Activated gamma-delta T cell treated with anti-CD3 and anti-CD28 coated beads, Interleukin-2, amount 50 U/mL, for 16 hours (primary cell): ENCODE results near the gene UBE2L3.
"Not testable (repeated sequence)": the region's sequence is repeated elsewhere in the genome, so short reads cannot be mapped to it uniquely, and the experiment has no call there.

ENCODE experiments used
- DNase-seq: peaks from one replicate; pipeline ENCODE4 v3.0.0-alpha.2; 2020; ENCODE audit warnings: low read depth

The UBE2L3 gene

DNA sequence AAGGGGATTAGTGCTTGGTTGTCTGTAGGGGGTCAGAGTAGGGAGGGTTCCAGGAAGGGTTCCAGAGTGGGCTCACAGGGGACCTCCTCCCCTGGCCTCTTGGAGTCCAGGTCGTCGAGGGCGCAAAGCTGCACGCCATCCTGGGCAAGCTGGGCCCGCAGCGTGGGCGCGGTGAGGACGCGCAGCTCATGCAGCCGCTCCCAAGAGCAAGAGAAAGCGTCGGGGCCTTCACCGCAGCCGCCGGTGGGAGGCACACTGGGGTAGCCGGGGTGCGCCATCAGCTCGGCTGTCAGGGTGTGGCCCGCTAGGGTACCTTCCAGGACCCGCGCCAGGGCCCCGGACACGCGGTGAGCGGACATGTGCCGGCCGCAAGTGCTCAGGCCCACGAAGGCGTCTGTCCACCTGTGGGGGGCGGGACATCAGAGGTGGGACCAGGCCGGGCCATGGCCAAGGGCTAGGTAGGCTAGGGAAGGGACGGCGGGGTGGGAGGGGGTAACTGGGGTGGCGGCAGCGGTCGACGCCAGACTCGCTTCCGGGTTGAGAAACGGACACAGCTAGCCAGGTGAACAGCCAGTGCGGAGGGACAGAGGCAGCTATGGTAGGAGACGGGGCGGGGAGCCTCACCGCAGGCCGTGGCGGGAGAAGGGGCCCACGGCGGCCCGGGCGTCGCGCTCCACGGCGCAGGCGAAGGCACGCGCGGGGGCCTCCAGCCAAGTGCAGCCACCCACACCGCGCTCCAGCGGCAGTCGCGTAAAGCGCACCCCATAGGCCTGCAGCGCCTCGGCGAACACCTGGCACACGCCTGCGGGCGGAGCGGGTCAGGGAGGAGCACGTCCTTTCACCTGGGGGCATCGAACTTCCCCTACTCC, 61.1 kb downstream of the UBE2L3 start:
- DNase-seq, result no peak

DNA sequence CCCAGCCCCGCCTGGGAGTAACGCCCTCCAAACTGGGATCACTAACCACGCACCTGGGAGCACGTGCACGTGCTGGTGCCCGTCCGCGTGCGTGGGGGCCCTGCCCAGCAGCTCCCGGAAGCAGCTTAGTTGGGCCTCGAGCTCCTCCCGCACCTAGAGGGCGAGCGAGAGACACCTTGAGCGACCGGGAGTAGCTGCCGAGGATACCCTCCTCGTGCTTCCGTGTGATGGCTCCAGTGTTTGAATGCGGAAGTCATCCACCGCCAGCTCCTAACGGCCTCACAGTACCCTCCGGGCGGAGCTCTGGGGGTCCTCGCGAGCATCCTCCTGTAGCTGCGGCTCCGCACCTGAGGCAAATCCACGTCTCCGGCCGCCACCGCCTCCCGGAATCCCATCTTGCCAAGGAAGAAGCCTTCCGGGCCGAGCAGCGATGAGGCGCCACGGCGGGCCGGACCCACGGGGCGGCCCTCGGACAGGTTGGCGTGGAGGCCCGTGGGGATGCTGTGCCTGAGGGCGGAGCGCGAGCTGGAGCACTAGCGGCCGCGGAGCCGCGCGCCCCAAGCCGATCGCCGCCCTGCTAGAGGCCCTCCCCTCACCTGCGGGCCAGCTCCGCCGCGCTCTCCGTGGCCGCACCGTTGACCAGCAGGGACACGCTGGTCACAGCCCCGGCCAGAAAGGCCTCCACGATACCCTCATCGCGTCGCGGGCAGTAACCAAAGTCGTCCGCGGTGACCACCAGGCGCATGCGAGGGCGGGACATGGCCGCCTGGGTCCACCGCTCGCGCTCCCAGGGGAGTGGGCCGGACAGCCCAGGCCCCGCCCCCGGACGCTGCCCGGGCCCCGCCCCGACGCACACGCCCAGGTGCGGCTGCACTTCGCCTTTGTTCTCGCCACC, 62.0 kb downstream of the UBE2L3 start, which contains the start of gene YDJC:
Gene YDJC (minus strand): TSS at position 768 of the 895 bp plus-strand sequence. CDS start 8 bp downstream, at position 760.
- DNase-seq, result peak; percentile 94

DNA sequence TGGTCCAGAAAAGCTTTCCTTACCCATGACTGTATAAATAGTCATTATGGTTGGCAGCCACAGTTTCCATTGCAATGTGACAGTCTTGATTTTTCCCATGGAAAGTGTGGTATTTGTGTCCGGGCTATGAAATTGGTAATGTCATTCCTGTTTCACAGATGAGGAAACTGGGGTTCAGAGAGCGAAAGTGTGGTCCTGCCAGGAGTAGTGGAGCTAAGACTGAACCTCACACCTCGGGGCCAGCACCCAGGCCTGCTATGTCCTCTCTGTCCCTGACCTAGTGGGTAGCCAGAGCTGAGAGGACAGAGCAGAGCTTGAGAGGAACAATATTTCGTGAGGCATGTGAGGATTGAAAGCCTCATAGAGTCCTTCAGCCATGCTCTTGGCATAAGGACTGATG, 63.5 kb downstream of the UBE2L3 start:
- no peak for DNase-seq

DNA sequence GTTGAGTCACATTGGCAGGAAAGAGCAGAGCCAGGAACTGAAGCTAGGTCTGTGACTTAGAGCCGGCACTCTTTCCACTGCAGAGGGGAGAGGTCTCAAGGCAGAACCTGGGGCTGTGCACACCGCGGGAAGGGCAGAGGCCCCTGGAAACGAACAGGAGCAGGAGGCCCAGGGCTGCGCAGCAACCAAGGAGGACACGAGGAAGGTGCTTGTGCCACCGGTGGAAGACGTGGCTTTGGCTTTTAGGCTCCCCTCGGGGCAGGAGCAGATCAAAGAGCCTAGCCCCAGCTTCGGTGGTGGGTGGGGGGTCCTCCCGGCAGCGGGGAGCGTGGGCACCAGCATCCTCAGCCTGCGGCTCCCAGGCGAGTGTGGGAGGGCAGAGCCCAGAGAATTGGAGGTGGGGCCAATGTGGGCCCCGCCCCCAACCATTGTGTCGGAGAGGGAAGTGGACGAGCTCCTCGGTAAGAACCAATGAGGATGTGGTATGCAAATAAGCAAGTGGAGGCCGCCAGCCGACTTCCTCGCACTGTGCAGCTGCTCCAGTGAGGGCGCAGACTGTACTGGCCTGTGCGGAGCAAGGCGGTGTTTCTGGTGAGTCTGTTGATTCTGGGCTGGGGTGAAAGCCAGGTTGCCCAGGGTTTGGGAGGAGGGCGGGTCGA, 64.9 kb downstream of the UBE2L3 start, which contains the start of gene CCDC116:
Gene CCDC116 (plus strand): TSS at position 524 of the 659 bp plus-strand sequence. CDS start 422 bp downstream, outside the sequence.
- peak; percentile 35 for DNase-seq

DNA sequence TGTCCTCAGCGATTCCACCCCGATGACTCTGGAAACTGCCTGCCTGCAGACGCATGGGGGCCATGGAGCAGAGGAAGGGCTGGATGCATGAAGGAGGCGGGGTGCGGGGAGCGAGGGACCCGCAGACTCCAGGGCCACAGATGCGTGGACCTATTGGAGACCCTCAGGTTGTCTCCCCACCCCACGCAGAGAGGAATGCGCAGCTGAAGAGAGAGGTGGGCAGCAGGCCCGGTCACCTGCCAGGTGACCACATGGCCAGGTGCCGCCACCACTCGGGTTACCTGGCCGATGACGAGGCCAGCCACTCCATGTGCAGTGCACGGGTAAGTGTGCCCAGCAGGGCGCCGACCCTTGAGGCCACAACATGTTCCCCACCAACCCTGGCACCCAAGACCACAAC, 65.4 kb downstream of the UBE2L3 start:
- DNase-seq, result no peak

DNA sequence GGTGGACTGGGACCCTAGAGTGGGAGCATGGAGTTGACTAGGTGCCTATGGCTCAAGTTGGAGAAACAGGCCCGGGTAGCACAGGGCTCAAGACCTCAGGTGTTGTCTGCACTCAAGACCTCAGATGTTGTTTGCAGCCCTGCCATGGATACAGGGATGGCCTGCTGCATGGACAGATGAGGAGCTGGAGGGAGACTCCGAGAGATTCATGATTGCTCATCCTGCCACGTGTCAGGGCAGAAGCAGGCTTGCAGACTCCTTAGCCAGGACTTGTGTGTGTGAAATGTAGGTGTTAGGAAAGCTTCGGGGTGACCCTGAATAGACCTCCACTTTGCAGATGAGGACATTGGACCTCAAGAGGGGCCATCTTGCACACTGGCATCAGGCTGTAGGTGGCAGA, 66.0 kb downstream of the UBE2L3 start:
- no peak for DNase-seq

DNA sequence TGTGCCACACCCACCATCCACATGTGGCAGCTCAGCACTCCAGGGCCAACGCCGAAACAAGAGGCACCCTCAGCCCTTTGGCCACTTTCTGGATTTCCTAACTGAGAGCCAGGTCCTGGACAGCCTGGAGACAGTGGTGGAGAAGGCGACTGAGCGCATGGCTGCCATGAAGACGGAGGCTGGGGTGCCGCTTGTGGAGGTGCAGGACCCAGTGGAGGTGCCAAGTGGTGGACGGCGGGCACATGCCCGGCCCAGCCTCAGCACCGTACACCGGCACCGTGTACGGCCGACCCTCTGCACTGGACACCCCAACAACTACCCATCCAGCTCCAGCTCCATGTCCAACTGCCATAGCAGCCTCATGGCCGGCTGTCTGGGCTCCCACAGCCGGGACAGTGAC, 66.6 kb downstream of the UBE2L3 start:
- no peak for DNase-seq

DNA sequence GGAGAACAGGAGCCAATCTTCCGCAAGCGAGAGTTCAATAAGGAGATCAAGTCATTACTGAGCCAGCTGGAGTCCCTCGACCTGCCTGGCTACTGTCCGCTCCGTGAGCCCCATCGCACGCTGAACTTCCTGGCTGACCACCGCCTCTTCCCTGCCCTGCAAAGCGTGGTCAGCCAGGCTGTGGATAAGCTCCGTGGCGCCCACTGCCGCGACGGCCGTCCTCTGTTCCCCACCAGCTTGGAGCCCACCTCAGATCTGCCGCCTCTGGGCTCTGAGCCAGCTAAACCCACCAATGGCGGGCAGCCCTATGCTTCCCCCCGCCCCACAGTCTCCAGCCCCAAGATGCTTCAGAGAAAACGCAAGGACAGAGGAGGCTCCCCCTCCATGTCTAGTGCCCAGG, 67.3 kb downstream of the UBE2L3 start:
- DNase-seq, result no peak

DNA sequence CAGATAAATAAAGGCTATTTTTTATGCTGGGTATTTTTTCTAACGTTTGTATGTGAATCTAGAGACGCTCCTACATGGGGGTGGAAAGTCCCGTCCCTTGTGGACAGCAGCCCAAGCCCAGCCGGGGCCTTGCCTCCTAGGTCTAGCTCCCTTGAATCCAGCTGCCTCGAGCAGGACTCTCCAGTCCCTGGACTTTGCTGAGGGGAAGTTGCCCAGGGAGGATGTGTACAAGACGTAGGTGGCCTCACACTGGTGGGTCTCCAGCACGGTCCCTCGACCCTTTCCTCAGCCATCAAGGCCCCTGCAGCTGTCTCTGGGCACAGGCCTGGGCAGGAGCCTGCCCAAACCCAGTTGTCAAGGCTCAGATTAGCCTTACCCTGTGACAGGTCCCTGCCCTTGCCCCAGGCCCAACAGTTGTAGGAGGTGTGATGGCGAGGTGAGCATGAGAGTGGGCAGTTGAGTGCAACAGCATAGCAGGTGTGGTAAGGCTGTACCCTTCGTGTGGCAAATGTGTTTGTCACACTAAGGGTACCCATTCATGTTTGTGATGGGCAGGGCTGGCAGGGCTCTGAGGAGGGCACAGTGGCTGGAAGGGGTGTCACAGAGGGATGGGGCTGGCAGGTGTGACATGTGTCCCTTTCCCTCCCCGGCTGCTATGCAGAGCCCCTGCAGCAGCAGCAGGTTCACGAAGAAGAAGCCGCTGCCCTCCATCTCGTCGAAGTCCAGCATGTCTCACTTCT, 68.4 kb downstream of the UBE2L3 start:
- no peak for DNase-seq

DNA sequence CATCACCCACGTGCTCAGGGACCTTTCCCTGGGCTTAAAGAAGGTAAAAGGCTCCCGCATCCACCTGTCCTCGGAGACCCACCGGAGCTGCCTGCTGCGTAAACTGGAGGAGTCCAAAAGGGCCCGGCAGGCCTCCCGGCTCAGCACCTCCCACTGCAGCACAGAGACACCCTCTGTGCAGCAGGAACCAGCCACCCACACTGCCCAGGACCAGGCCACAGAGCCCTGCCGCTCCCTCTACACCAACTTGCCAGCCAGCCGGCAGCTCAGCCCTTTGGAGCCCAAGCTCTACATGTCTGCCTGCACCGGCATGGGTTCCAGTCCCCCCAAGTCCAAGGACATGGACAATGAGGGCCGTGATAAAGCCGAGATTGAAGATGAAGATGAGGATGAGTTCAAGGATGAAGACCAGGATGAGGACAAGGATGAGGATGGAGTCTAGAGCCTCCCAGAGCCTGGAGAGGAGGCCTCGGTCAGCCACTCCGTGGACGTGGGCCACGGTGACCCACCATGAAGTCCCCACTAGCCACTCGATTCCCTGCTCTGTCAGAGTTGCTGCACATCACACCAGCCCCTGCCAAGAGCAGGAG, 69.2 kb downstream of the UBE2L3 start:
- no peak for DNase-seq

DNA sequence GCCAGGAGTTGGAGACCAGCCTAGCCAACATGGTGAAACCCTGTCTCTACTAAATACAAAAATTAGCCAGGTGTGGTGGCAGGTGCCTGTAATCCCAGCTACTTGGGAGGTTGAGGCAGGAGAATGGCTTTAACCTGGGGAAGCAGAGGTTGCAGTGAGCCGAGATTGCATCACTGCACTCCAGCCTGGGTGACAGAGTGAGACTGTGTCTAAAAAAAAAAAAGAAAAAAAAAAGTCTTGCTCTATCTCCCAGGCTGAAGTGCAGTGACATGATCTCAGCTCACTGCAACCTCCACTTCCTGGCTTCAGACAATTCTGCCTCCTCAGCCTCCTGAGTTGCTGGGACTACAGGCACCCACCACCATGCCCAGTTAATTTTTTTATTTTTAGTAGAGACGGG, 69.9 kb downstream of the UBE2L3 start:
- not testable (repeated sequence) for DNase-seq

DNA sequence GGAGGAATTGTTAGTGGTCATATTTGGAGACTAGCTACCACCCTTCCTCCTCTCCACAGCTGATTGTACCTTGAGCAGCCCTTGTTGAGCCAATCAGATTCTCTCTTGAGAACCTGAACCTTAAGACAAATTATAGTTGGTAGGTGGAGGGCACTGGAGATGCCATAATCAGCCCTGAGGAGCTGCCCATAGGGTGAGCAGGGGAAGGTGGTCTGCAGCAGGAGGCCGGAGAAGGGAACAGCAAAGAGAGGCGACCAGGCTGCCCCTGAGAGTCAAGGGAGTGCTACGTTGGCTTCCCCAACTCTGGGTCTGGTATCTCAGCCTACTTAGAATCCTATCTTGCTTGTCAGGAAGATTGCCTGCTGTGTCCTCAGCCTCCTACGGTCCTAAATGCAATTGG, 71.8 kb downstream of the UBE2L3 start:
- no peak for DNase-seq

DNA sequence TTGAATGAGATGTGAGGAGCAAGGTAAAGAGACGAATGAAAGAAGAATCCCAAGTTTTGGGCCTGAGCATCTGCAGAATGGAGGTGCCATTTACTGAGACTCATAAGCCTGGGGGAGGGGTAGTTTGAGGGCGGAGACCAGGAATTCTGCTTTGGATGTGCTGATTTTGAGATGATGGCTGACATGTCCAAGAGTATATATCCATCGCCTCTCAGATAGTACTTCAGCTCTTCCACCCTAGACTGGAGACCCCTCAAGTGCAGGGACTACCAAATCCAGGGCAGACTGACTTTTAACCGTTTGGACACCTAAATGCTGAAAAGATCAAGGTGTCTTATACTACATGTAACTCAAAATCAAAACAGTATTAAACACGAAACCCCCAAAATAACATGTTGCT, 73.3 kb downstream of the UBE2L3 start:
- no peak for DNase-seq

DNA sequence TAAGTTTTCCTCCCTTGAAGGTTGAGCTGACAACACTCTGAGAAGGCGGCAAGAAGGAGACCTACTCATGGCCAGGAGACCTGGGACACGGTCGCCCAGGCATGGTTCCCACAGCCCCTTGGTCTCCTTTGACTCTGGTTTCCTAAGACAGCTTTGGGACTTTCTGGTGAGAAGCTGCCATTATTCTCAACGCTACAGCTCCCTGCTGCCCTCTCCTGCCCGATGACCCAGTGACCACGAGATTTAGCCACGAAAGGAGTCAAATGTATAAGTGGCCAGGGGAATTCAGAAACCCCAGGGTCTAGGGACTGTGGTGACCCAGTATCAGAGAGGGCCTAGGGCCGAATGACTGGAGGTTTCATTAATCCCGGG, 73.9 kb downstream of the UBE2L3 start:
- DNase-seq, result no peak

DNA sequence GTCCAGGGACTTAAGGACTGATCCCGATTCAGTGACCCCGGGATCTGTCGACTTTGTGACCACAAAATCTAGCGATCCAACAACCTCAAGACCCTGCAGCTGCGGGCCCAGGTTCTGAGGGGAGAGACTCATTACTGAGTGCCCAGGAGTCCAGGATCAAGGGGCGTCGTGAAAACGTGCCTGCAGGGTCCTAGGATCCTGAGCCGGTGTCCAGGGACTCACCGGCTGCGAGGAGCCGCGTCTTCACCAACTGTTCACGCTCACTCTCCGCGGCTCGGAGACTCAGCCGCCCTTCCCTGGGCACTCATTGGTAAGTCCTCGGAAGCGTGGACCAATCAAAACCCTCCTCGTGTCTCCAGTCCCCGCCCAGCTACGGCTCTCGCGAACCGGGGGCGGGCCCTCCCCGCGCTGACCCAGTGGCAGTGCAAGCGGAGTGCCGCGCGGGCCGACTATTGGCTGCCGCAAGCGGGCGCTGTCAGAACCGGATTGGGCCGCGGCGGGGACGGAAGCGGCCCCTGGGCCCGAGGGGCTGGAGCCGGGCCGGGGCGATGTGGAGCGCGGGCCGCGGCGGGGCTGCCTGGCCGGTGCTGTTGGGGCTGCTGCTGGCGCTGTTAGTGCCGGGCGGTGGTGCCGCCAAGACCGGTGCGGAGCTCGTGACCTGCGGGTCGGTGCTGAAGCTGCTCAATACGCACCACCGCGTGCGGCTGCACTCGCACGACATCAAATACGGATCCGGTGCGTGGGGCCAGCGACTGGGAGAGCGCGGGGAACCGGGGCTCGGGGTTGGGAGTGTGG, 74.5 kb downstream of the UBE2L3 start, which contains the start of gene SDF2L1:
Gene SDF2L1 (plus strand): TSS at position 514 of the 795 bp plus-strand sequence. CDS start 35 bp downstream, at position 549.
- peak; percentile 96 for DNase-seq

DNA sequence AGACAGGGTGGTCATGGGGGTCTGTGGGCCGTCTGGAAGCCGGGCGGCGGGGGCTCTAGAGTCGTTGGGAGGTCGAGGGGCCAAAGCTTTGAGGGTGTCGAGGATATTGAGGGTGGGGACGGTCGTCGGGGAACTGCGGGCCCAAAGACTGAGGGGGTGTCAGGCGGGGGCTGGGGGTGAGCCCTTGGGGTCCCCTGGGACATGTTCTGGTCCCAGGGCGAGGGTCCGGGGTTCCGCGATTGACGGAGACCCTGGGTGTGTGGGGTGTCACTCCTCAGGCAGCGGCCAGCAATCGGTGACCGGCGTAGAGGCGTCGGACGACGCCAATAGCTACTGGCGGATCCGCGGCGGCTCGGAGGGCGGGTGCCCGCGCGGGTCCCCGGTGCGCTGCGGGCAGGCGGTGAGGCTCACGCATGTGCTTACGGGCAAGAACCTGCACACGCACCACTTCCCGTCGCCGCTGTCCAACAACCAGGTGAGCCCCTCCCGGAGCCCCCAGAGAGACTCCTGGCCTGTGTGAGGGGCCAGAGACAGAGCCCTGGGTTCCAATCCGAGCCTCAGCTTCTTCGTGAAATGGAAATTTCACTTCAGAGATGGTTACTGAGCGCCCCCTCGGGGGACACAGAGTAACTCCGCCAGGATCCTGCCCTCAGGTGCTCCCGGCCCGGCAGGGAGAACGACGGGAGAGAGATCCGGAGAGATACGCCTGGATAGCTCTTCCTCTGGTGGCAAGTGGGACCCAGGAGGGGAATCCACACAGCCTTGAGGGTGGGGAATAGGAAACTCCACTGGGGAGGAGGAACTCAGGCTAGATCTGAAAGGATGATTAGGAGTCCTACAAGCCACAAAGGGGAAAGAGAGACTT, 75.3 kb downstream of the UBE2L3 start:
- DNase-seq, result peak; percentile 41

DNA sequence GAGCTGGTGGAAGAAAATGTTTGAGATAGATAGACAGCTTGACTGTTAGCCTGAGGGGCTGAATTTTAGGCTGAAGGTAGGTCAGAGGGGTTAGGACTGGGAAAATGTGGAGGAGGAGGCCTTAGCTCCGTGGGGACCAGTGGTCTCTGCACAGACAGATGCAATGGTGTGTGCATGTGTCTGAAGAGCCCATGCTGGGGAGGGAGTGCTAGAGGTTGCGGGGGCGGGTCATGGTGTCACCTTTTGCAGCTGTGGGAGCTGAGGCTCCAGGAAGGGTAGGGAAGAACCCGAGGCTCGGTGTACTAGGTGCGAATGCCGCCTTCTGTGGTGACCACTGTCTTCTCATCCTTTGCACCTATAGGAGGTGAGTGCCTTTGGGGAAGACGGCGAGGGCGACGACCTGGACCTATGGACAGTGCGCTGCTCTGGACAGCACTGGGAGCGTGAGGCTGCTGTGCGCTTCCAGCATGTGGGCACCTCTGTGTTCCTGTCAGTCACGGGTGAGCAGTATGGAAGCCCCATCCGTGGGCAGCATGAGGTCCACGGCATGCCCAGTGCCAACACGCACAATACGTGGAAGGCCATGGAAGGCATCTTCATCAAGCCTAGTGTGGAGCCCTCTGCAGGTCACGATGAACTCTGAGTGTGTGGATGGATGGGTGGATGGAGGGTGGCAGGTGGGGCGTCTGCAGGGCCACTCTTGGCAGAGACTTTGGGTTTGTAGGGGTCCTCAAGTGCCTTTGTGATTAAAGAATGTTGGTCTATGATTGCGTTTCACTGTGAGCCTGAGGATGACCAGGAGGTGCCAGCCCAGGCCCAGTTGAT, 76.2 kb downstream of the UBE2L3 start:
- DNase-seq, result no peak

DNA sequence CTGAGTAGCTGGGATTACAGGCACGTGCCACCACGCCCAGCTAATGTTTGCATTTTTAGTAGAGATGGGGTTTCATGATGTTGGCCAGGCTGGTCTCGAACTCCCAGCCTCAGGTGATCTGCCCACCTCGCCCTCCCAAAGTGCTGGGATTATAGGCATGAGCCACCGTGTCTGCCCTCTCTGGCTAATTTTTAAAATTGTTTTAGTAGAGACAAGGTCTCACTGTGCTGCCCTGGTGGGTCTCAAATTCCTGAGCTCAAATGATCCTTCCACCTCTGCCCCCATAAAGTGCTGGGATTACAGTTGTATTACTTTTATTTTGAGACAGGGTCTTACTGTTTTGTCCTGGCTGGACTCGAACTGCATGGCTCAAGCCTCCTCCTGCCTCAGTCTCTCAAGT, 78.0 kb downstream of the UBE2L3 start:
- DNase-seq, result not testable (repeated sequence)
